Tibial artery (tissue), 4 donors: ENCODE measurements around the gene MYO1C.

Experiments used
- DNase-seq, 2 donors: peaks; one replicate each; pipeline ENCODE4 v3.0.0-alpha.2; 2019
- H3K27ac ChIP-seq, 2 donors: fragments of 200-600 bp; sonication (generic) in 1 of 2; 1 replicate in 1 of 2; 2 replicates in 1 of 2; pipeline ENCODE4 v1.5.1; 2018 to 2019; ENCODE audit warnings: mild to moderate bottlenecking in 1 of 2
- H3K27me3 ChIP-seq, 2 donors: fragments of 200-600 bp; sonication (generic) in 1 of 2; one replicate each; pipeline versions ENCODE4 v1.5.1 to v1.6.0; 2016 to 2019
- H3K36me3 ChIP-seq, 3 donors: fragments of 200-600 bp; sonication (generic) in 2 of 3; one replicate each; pipeline ENCODE4 v1.5.1; 2016 to 2019; ENCODE audit warnings: mild to moderate bottlenecking in 2 of 3
- H3K4me1 ChIP-seq, 4 donors: fragments of 200-600 bp; sonication (generic) in 2 of 4; 1 replicate in 3 of 4; 2 replicates in 1 of 4; pipeline ENCODE4 v1.5.1; 2016 to 2019
- H3K4me3 ChIP-seq, 2 donors: fragments of 200-600 bp; sonication (generic) in 1 of 2; 1 replicate in 1 of 2; 2 replicates in 1 of 2; pipeline ENCODE4 v1.5.1; 2018 to 2019; ENCODE audit warnings: mild to moderate bottlenecking in 2 of 2
- H3K9me3 ChIP-seq, 3 donors: fragments of 200-600 bp; sonication (generic) in 1 of 3; one replicate each; pipeline ENCODE4 v1.5.1; 2016 to 2019
- CTCF ChIP-seq, 2 experiments: fragments of 200-600 bp in 1 of 2; fragments of 450-650 bp in 1 of 2; IDR thresholded peaks; one replicate each; pipeline ENCODE4 v1.5.1; 2017 to 2019; ENCODE audit warnings: antibody characterized with exemption in 2 of 2, mild to moderate bottlenecking in 1 of 2, moderate library complexity in 1 of 2
- intact Hi-C: fragments of 100-400 bp; cut with DNase I; formaldehyde crosslinking; loops from one replicate; pipeline ENCODE4 v1.15.0; 2023; ENCODE audit warnings: low total_unique reads

The MYO1C gene

GRCh38 chr17:1473170-1473569 is 19.3 kb downstream of the MYO1C start:
- H3K9me3 ChIP-seq, result no peaks in the 10 kb centered on the region
- H3K36me3 ChIP-seq, result peaks cover 76 to 99% (median 87%) of the 10 kb centered on the region in 3 donors

GRCh38 chr17:1471911-1472821 is 20.3 kb downstream of the MYO1C start:
- no peak overlapping the region for H3K27ac ChIP-seq
- TF ChIP-seq CTCF (IDR thresholded peaks at IDR 0.05), result no peak
- no peak overlapping the region for H3K4me3 ChIP-seq
- H3K27me3 ChIP-seq, result no peaks in the 10 kb centered on the region
- H3K36me3 ChIP-seq, result peaks cover 74 to 99% (median 87%) of the 10 kb centered on the region in 3 donors
- peaks cover 0 to 25% (median 10%) of the 10 kb centered on the region in 4 donors for H3K4me1 ChIP-seq
- DNase-seq, result no peak
- H3K9me3 ChIP-seq, result no peaks in the 10 kb centered on the region
- intact Hi-C loops, result no loop called here

More at GRCh38 chr17:1473170-1473569, 19.3 kb downstream of the MYO1C start:
- intact Hi-C loops, result no loop called here
- no peaks in the 10 kb centered on the region for H3K27me3 ChIP-seq
- no peak for TF ChIP-seq CTCF (IDR thresholded peaks at IDR 0.05)
- no peak overlapping the region for H3K4me3 ChIP-seq
- peaks cover 0 to 32% (median 10%) of the 10 kb centered on the region in 4 donors for H3K4me1 ChIP-seq
- H3K27ac ChIP-seq, result no peak overlapping the region
- no peak for DNase-seq

GRCh38 chr17:1471490-1471889 is 21.0 kb downstream of the MYO1C start:
- H3K36me3 ChIP-seq, result peaks cover 80 to 100% (median 90%) of the 10 kb centered on the region in 3 donors

GRCh38 chr17:1470755-1471462 is 21.6 kb downstream of the MYO1C start:
- intact Hi-C loops, result no loop called here
- H3K27ac ChIP-seq, result peak overlapping the region in 1 of 2 donors; percentile 2
- no peaks in the 10 kb centered on the region for H3K27me3 ChIP-seq
- H3K36me3 ChIP-seq, result peaks cover 86 to 100% (median 96%) of the 10 kb centered on the region in 3 donors
- no peak overlapping the region for H3K4me3 ChIP-seq
- no peak for DNase-seq
- H3K4me1 ChIP-seq, result peaks cover 0 to 13% (median 7%) of the 10 kb centered on the region in 4 donors
- no peaks in the 10 kb centered on the region for H3K9me3 ChIP-seq
- TF ChIP-seq CTCF (IDR thresholded peaks at IDR 0.05), result no peak

More at GRCh38 chr17:1471490-1471889, 21.0 kb downstream of the MYO1C start:
- Histone ChIP-seq H3K27ac (no peak overlapping the region), H3K4me3 (no peak overlapping the region), H3K9me3 (no peaks in the 10 kb centered on the region), H3K4me1 (peaks cover 0 to 19% (median 8%) of the 10 kb centered on the region in 4 donors), H3K27me3 (no peaks in the 10 kb centered on the region)
- intact Hi-C loops, result no loop called here
- no peak for TF ChIP-seq CTCF (IDR thresholded peaks at IDR 0.05)
- no peak for DNase-seq

GRCh38 chr17:1470071-1470754 is 22.3 kb downstream of the MYO1C start:
- Histone ChIP-seq H3K4me1 (peaks cover 0 to 6% (median 3%) of the 10 kb centered on the region in 4 donors), H3K36me3 (peaks cover 87 to 100% (median 100%) of the 10 kb centered on the region in 3 donors), H3K27ac (peak overlapping the region in 1 of 2 donors; percentile 2), H3K4me3 (no peak overlapping the region), H3K27me3 (no peaks in the 10 kb centered on the region), H3K9me3 (no peaks in the 10 kb centered on the region)
- DNase-seq, result no peak
- intact Hi-C loops, result no loop called here
- no peak for TF ChIP-seq CTCF (IDR thresholded peaks at IDR 0.05)
